Endometrial microvascular endothelial cells (primary cell): Measurements from ENCODE around the gene TTC27. TPM values are rescaled to one million over a fixed set of nuclear protein-coding genes. Genes with fewer than 3 reads are reported as not detected.
"Not testable (repeated sequence)": the region's sequence is repeated elsewhere in the genome, so short reads cannot be mapped to it uniquely, and the experiment has no call there.

Experiments used
- in situ Hi-C: cut with HindIII; loops from 2 replicates; pipeline ENCODE4 v1.10.0; 2017; ENCODE audit warnings: low sequenced_read_pairs, low pct_unique_long_range_greater_than_20kb; ENCODE audit errors: inconsistent ontology term
- total RNA-seq: library from RNA; depleted of rRNA; stranded (reverse); fragments of >200 nt; gene quantifications from one replicate; pipeline ENCODE4 v1.2.3, GENCODE V29; 2015; ENCODE audit errors: inconsistent ontology term

Gene TTC27
- total RNA-seq, result 39.7 TPM

- in situ Hi-C loops, result no loop called here
Observed at GRCh38 chr2:32627814-32628579, at the start of gene TTC27. TTC27 (plus strand) TSS chr2:32628050; CDS start chr2:32628293, 243 bp downstream.

GRCh38 chr2:32591669-32592463, 36.0 kb upstream of the TTC27 start:
- in situ Hi-C loops, result no loop called here

GRCh38 chr2:32594573-32594972, 33.3 kb upstream of the TTC27 start:
- in situ Hi-C loops, result no loop called here

GRCh38 chr2:32611366-32611765, 16.5 kb upstream of the TTC27 start:
- in situ Hi-C loops, result no loop called here

GRCh38 chr2:32611771-32612170, 16.1 kb upstream of the TTC27 start:
- in situ Hi-C loops, result no loop called here

GRCh38 chr2:32614084-32614483, 13.8 kb upstream of the TTC27 start:
- in situ Hi-C loops, result no loop called here

GRCh38 chr2:32617599-32618189, 10.2 kb upstream of the TTC27 start:
- in situ Hi-C loops, result no loop called here

GRCh38 chr2:32622570-32623310, 5.1 kb upstream of the TTC27 start:
- in situ Hi-C loops, result no loop called here

GRCh38 chr2:32623311-32623706, 4.5 kb upstream of the TTC27 start:
- in situ Hi-C loops, result no loop called here

GRCh38 chr2:32624812-32625211, 3.0 kb upstream of the TTC27 start:
- in situ Hi-C loops, result no loop called here

- in situ Hi-C loops, result no loop called here
Observed at GRCh38 chr2:32626639-32627221, 1.1 kb upstream of the TTC27 start.

- in situ Hi-C loops, result no loop called here
Observed at GRCh38 chr2:32627441-32627813, 423 bp upstream of the TTC27 start.

GRCh38 chr2:32632089-32632488, 4.2 kb downstream of the TTC27 start:
- in situ Hi-C loops, result no loop called here

- in situ Hi-C loops, result no loop called here
Observed at GRCh38 chr2:32633040-32633439, 5.2 kb downstream of the TTC27 start.

- in situ Hi-C loops, result not testable (repeated sequence)
Observed at GRCh38 chr2:32638548-32638947, 10.7 kb downstream of the TTC27 start.

GRCh38 chr2:32641180-32641579, 13.3 kb downstream of the TTC27 start:
- in situ Hi-C loops, result no loop called here

GRCh38 chr2:32647180-32647651, 19.4 kb downstream of the TTC27 start:
- in situ Hi-C loops, result no loop called here

GRCh38 chr2:32652555-32653209, 24.8 kb downstream of the TTC27 start:
- in situ Hi-C loops, result no loop called here
